SU-DHL-6 (cell line): ENCODE results near the gene TBATA.

Experiments
- H2AFZ ChIP-seq: fragments of 200-600 bp; sonication (generic); 2 replicates; pipeline ENCODE4 v1.6.1; 2014; ENCODE audit warnings: low read depth, mild to moderate bottlenecking, moderate library complexity, mixed read lengths, antibody characterized with exemption, low read length; ENCODE audit not compliant: severe bottlenecking
- H3F3A ChIP-seq: fragments of 200-600 bp; shearing (Covaris generic); 2 replicates; pipeline ENCODE4 v1.6.0; 2016; ENCODE audit warnings: antibody characterized with exemption, mild to moderate bottlenecking; ENCODE audit not compliant: insufficient read depth
- H3K27ac ChIP-seq: fragments of 200-600 bp; sonication (generic); 2 replicates; pipeline ENCODE4 v1.5.1; 2016; ENCODE audit warnings: low read depth, mild to moderate bottlenecking, low read length, moderate library complexity, mixed read lengths
- H3K27me3 ChIP-seq: fragments of 200-600 bp; sonication (generic), shearing (Covaris generic); 2 replicates; pipeline ENCODE4 v1.6.0; 2014; ENCODE audit warnings: mild to moderate bottlenecking, low read length
- H3K36me3 ChIP-seq: fragments of 200-600 bp; sonication (generic); 2 replicates; pipeline ENCODE4 v1.6.1; 2014; ENCODE audit warnings: mild to moderate bottlenecking, low read length, mixed read lengths
- H3K4me2 ChIP-seq: fragments of 300-600, 200-600 bp; shearing (Covaris generic), sonication (generic); 2 replicates; pipeline ENCODE4 v1.6.0; 2014; ENCODE audit warnings: low read length, low read depth, mild to moderate bottlenecking; ENCODE audit not compliant: poor library complexity, severe bottlenecking
- H3K4me3 ChIP-seq: fragments of 200-600 bp; sonication (generic); 2 replicates; pipeline ENCODE4 v1.5.1; 2014; ENCODE audit warnings: antibody characterized with exemption, low read length, mild to moderate bottlenecking, mixed read lengths; ENCODE audit not compliant: insufficient read depth, poor library complexity, severe bottlenecking
- H3K79me2 ChIP-seq: fragments of 200-600 bp; sonication (generic); 2 replicates; pipeline ENCODE4 v1.6.1; 2014; ENCODE audit warnings: mild to moderate bottlenecking, low read length, moderate library complexity; ENCODE audit not compliant: insufficient read depth
- H3K9ac ChIP-seq: fragments of 200-600 bp; sonication (generic); 2 replicates; pipeline ENCODE4 v1.7.0; 2014; ENCODE audit warnings: mild to moderate bottlenecking, low read length
- H3K9me2 ChIP-seq: fragments of 200-600 bp; sonication (generic); replicated peaks from 2 replicates; pipeline ENCODE4 v1.6.1; 2014; ENCODE audit warnings: low read length; ENCODE audit not compliant: insufficient read depth
- H3K9me3 ChIP-seq: fragments of 200-600 bp; sonication (generic); 2 replicates; pipeline ENCODE4 v1.6.1; 2014; ENCODE audit warnings: low read length, mixed read lengths; ENCODE audit not compliant: insufficient read depth
- H4K20me1 ChIP-seq: fragments of 200-600 bp; sonication (generic); 2 replicates; pipeline ENCODE4 v1.6.1; 2014; ENCODE audit warnings: low read depth, mild to moderate bottlenecking, antibody characterized with exemption, low read length, moderate library complexity, mixed read lengths
- CTCF ChIP-seq: fragments of 200-600 bp; sonication (generic); IDR thresholded peaks from one replicate; pipeline ENCODE4 v1.5.1; 2017; ENCODE audit warnings: antibody characterized with exemption, mild to moderate bottlenecking, low read length, moderate library complexity; ENCODE audit not compliant: insufficient read depth, poor library complexity, severe bottlenecking
- EZH2phosphoT487 ChIP-seq: fragments of 200-600 bp; sonication (generic), shearing (Covaris generic); conservative IDR thresholded peaks from 2 replicates; pipeline ENCODE4 v1.6.1; 2018; ENCODE audit warnings: mild to moderate bottlenecking, antibody characterized with exemption, low read length, moderate library complexity, mixed read lengths

TBATA gene

GRCh38 chr10:70762441-70763175, 22.6 kb downstream of the TBATA start:
- Histone ChIP-seq H3K27me3 (no peaks in the 10 kb centered on the region), H3F3A (no peaks in the 10 kb centered on the region), H3K9ac (no peak overlapping the region), H3K4me2 (no peak overlapping the region), H3K9me2 (no peaks in the 10 kb centered on the region), H4K20me1 (no peaks in the 10 kb centered on the region), H3K4me3 (no peak overlapping the region), H2AFZ (no peak overlapping the region), H3K27ac (no peak overlapping the region), H3K79me2 (no peaks in the 10 kb centered on the region), H3K36me3 (no peaks in the 10 kb centered on the region), H3K9me3 (peaks cover 14% of the 10 kb centered on the region; the same call in 1 of the 2 replicates)
- TF ChIP-seq CTCF (no peak), EZH2phosphoT487 (no peak)

GRCh38 chr10:70761727-70762350, 23.3 kb downstream of the TBATA start:
- peaks cover 14% of the 10 kb centered on the region; the same call in 1 of the 2 replicates for H3K9me3 ChIP-seq
- no peak overlapping the region for H3K4me3 ChIP-seq
- no peak overlapping the region for H3K4me2 ChIP-seq
- no peaks in the 10 kb centered on the region for H3F3A ChIP-seq
- H3K27ac ChIP-seq: no peak overlapping the region
- no peak overlapping the region for H3K9ac ChIP-seq
- H2AFZ ChIP-seq: no peak overlapping the region
- TF ChIP-seq EZH2phosphoT487: no peak
- TF ChIP-seq CTCF: no peak
- no peaks in the 10 kb centered on the region for H3K27me3 ChIP-seq
- H3K9me2 ChIP-seq: no peaks in the 10 kb centered on the region
- H3K36me3 ChIP-seq: no peaks in the 10 kb centered on the region
- no peaks in the 10 kb centered on the region for H4K20me1 ChIP-seq
- H3K79me2 ChIP-seq: no peaks in the 10 kb centered on the region

DNA sequence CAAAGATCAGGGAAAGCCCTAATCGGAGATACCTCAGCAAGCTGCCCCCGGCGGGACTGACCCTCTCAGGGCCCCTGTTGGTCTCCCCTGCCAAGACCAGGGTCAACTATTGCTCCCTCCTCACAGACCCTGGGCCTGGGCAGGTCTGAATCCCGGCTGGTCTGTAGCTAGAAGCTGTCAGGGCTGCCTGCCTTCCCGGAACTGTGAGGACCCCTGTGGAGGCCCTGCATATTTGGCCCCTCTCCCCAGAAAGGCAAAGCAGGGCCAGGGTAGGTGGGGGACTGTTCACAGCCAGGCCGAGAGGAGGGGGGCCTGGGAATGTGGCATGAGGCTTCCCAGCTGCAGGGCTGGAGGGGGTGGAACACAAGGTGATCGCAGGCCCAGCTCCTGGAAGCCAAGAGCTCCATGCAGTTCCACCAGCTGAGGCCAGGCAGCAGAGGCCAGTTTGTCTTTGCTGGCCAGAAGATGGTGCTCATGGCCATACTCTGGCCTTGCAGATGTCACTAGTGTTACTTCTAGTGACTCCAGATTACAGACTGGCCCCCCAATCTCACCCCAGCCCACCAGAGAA, 24.1 kb downstream of the TBATA start:
- Histone ChIP-seq H3K27ac (no peak overlapping the region), H3K4me3 (no peak overlapping the region), H4K20me1 (no peaks in the 10 kb centered on the region), H3K27me3 (no peaks in the 10 kb centered on the region), H3K9me2 (no peaks in the 10 kb centered on the region), H3K79me2 (no peaks in the 10 kb centered on the region), H3K9me3 (peaks cover 10% of the 10 kb centered on the region; the same call in 1 of the 2 replicates), H3K4me2 (no peak overlapping the region), H3F3A (no peaks in the 10 kb centered on the region), H3K9ac (no peak overlapping the region), H3K36me3 (no peaks in the 10 kb centered on the region), H2AFZ (no peak overlapping the region)
- TF ChIP-seq CTCF: no peak
- TF ChIP-seq EZH2phosphoT487: no peak
